HepG2 (cell line): ENCODE measurements around the gene PLXNC1. TPM values are rescaled to one million over a fixed set of nuclear protein-coding genes. Genes with fewer than 3 reads are reported as not detected.

Source experiments
- ADNP ChIP-seq: sonication (generic); formaldehyde crosslinking; IDR thresholded peaks from 2 replicates; pipeline ENCODE4 v1.4.0; 2020; ENCODE audit warnings: missing genetic modification reagents
- AGO2 ChIP-seq: fragments of 200-400 bp; formaldehyde crosslinking; optimal IDR thresholded peaks from 2 replicates; pipeline ENCODE3; 2017; ENCODE audit warnings: mild to moderate bottlenecking, low read depth, low read length, moderate library complexity
- CCDC6 ChIP-seq: sonication (generic); formaldehyde crosslinking; IDR thresholded peaks from 2 replicates; pipeline ENCODE4 v1.8.1; 2022; ENCODE audit warnings: mild to moderate bottlenecking, missing genetic modification reagents, moderate library complexity
- FOXO1 ChIP-seq: sonication (generic); formaldehyde crosslinking; IDR thresholded peaks from 2 replicates; pipeline ENCODE4 v1.4.0; 2020; ENCODE audit warnings: missing genetic modification reagents
- GABPA ChIP-seq, 2 experiments: IDR thresholded peaks; 2 replicates each; pipeline ENCODE4 v1.6.1; 2011 to 2016; ENCODE audit warnings: low read depth in 2 of 2, low read length in 1 of 2, missing biosample characterization in 1 of 2, missing genetic modification characterization in 1 of 2
- GFI1 ChIP-seq: sonication (generic); formaldehyde crosslinking; IDR thresholded peaks from 2 replicates; pipeline ENCODE4 v1.5.0; 2020; ENCODE audit warnings: missing genetic modification reagents, mild to moderate bottlenecking, borderline replicate concordance
- KLF6 ChIP-seq: IDR thresholded peaks from 2 replicates; pipeline ENCODE4 v1.8.0; 2016; ENCODE audit warnings: missing biosample characterization, missing genetic modification reagents
- LCORL ChIP-seq, 2 experiments: fragments of 450-650 bp in 1 of 2; sonication (generic) in 1 of 2; formaldehyde crosslinking in 1 of 2; IDR thresholded peaks; 2 replicates each; pipeline versions ENCODE4 v1.5.0 to v1.6.1; 2017 to 2020; ENCODE audit warnings: antibody characterized with exemption in 1 of 2, missing genetic modification reagents in 1 of 2
- MAX ChIP-seq: IDR thresholded peaks from 2 replicates; pipeline ENCODE4 v1.6.1; 2012; ENCODE audit warnings: inconsistent platforms
- MYC ChIP-seq: sonication (generic); formaldehyde crosslinking; IDR thresholded peaks from 2 replicates; pipeline ENCODE4 v1.9.0; 2021; ENCODE audit warnings: missing genetic modification reagents, borderline replicate concordance
- NFE2L2 ChIP-seq: fragments of 150-350 bp; IDR thresholded peaks from 2 replicates; pipeline ENCODE4 v1.6.1; 2014; ENCODE audit warnings: low read length
- RAD21 ChIP-seq: fragments of 450-650 bp; formaldehyde crosslinking; IDR thresholded peaks from 2 replicates; pipeline ENCODE4 v1.5.0; 2020; ENCODE audit warnings: mild to moderate bottlenecking
- SNRNP70 ChIP-seq: fragments of 200-400 bp; formaldehyde crosslinking; IDR thresholded peaks from 2 replicates; pipeline ENCODE4 v1.6.1; 2017; ENCODE audit warnings: mild to moderate bottlenecking, low read depth, low read length, moderate library complexity
- SYNCRIP ChIP-seq: fragments of 200-400 bp; formaldehyde crosslinking; IDR thresholded peaks from 2 replicates; pipeline ENCODE4 v1.6.1; 2018; ENCODE audit warnings: mild to moderate bottlenecking, low read depth, low read length; ENCODE audit not compliant: insufficient read depth
- ZMYM3 ChIP-seq: sonication (generic); formaldehyde crosslinking; IDR thresholded peaks from 2 replicates; pipeline ENCODE4 v1.5.1; 2020; ENCODE audit warnings: mild to moderate bottlenecking, missing genetic modification reagents
- ZNF569 ChIP-seq: sonication (generic); formaldehyde crosslinking; IDR thresholded peaks from 2 replicates; pipeline ENCODE4 v1.5.0; 2020; ENCODE audit warnings: mild to moderate bottlenecking, missing genetic modification reagents, moderate library complexity, borderline replicate concordance
- ZNF670 ChIP-seq: sonication (generic); formaldehyde crosslinking; IDR thresholded peaks from 2 replicates; pipeline ENCODE4 v1.8.0; 2022; ENCODE audit warnings: mild to moderate bottlenecking, missing genetic modification reagents, borderline replicate concordance
- ZNF761 ChIP-seq: sonication (generic); formaldehyde crosslinking; conservative IDR thresholded peaks from 2 replicates; pipeline ENCODE4 v1.4.0; 2020; ENCODE audit warnings: mild to moderate bottlenecking, missing genetic modification reagents
- polyA plus RNA-seq, 8 experiments: library from polyadenylated mRNA; depleted of rRNA in 3 of 8; stranded (reverse) in 7 of 8; unstranded in 1 of 8; fragments of >200 nt; fragmentation: Illumina TruSeq in 4 of 8; extraction: Trizol in 4 of 8; gene quantifications; 2 replicates each; pipeline versions ENCODE4 v1.2.1 to v1.2.3, GENCODE V29; 2011 to 2016; ENCODE audit warnings: low read depth in 4 of 8, missing spikeins in 1 of 8, mixed read lengths in 1 of 8; ENCODE audit not compliant: insufficient read depth in 1 of 8
- total RNA-seq, 5 experiments: library from RNA; depleted of rRNA; stranded (reverse); fragments of >200 nt; fragmentation: Illumina TruSeq; extraction: Trizol; gene quantifications; 2 replicates each; pipeline ENCODE4 v1.2.3, GENCODE V29; 2016; ENCODE audit warnings: low read depth in 1 of 5
- TF ChIP-seq, protein P1 (sequence below): sonication (generic); formaldehyde crosslinking; IDR thresholded peaks from 2 replicates; pipeline ENCODE4 v1.4.0; 2020; ENCODE audit warnings: missing genetic modification reagents

The PLXNC1 gene
- total and polyA plus RNA-seq, 2 of the 13 experiments (the other 11 are each of a cell fraction or from before 2014, with no cell fraction given): 6.6 to 11.2 TPM

DNA sequence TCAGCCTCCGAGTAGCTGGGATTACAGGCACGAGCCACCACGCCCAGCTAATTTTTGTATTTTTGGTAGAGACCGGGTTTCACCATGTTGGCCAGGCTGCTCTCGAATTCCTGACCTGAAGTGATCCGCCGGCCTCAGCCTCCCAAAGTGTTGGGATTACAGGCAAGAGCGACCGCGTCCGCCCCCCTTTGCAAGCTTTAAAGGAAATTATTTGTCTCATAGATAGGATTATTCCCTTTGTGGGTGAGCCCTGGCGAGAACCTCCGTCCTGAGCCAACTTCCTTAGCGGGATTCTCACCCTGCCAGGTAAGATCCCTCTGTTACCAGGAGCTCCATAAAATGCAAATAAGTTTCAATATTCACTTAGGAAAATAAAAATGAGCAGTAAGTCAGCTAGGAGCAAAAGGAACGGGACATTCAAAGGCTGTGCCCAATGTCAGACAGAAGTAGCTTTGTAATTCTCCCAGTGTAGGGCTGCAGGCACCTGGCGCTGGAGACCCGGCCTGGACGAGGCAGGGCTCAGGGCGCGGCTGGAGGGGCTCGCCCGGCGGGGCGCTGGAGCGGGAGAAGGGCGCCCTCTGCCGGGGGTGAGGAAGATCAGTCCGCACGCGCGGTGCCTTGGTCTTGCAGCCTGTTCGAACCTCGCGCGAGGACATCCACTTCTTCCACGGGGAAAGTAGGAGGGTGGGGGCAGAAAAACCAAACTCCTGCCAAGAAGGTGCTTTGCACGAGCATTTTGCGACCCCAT, 47.2 kb upstream of the PLXNC1 start (continued):
- TF ChIP-seq GABPA (IDR thresholded peaks at IDR 0.05; ENCODE audit: low read depth, low read length): no peak
- TF ChIP-seq GABPA (CRISPR knock-in tag; IDR thresholded peaks at IDR 0.05; ENCODE audit: low read depth): no peak
- no peak for TF ChIP-seq SNRNP70
- 0 out of 2 replicates have a peak, but pooled peaks have one; percentile 49 for TF ChIP-seq ZNF761 (CRISPR knock-in tag)
- TF ChIP-seq ZNF569 (CRISPR knock-in tag): no peak
- TF ChIP-seq ADNP (CRISPR knock-in tag): no peak
- TF ChIP-seq NFE2L2: no peak
- TF ChIP-seq ZNF670 (CRISPR knock-in tag): no peak
- no peak for TF ChIP-seq LCORL (IDR thresholded peaks at IDR 0.05)
- TF ChIP-seq LCORL (CRISPR knock-in tag; IDR thresholded peaks at IDR 0.05): peak; percentile 58; the same call in 1 of the 2 replicates
- no peak for TF ChIP-seq GFI1 (CRISPR knock-in tag)
- TF ChIP-seq MAX: peak; percentile 53; the same call in 1 of the 2 replicates
- TF ChIP-seq, protein P1, sequence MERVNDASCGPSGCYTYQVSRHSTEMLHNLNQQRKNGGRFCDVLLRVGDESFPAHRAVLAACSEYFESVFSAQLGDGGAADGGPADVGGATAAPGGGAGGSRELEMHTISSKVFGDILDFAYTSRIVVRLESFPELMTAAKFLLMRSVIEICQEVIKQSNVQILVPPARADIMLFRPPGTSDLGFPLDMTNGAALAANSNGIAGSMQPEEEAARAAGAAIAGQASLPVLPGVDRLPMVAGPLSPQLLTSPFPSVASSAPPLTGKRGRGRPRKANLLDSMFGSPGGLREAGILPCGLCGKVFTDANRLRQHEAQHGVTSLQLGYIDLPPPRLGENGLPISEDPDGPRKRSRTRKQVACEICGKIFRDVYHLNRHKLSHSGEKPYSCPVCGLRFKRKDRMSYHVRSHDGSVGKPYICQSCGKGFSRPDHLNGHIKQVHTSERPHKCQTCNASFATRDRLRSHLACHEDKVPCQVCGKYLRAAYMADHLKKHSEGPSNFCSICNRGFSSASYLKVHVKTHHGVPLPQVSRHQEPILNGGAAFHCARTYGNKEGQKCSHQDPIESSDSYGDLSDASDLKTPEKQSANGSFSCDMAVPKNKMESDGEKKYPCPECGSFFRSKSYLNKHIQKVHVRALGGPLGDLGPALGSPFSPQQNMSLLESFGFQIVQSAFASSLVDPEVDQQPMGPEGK: peak; percentile 48; the same call in 1 of the 2 replicates
- TF ChIP-seq ZMYM3 (CRISPR knock-in tag): no peak
- no peak for TF ChIP-seq FOXO1 (CRISPR knock-in tag)
- no peak for TF ChIP-seq SYNCRIP
- TF ChIP-seq RAD21 (CRISPR knock-in tag): peak; percentile 95
- TF ChIP-seq AGO2: no peak
- TF ChIP-seq MYC: peak; percentile 47; the same call in 1 of the 2 replicates
- no peak for TF ChIP-seq KLF6 (CRISPR knock-in tag)
- peak; percentile 67; the same call in 1 of the 2 replicates for TF ChIP-seq CCDC6
